GM19324 (cell line): Measurements from ENCODE around the gene MYO1D.
A peak's percentile ranks its signal among the peaks of the same experiment; 100 is the strongest.
"Not testable (repeated sequence)": the region's sequence is repeated elsewhere in the genome, so short reads cannot be mapped to it uniquely, and the experiment has no call there.

Experiments used
- ATAC-seq: cut with Tn5 transposase; IDR thresholded peaks from one replicate; pipeline ENCODE4 v1.9.1; 2021; ENCODE audit warnings: mild to moderate bottlenecking, moderate library complexity; ENCODE audit not compliant: unreplicated experiment, low FRiP score

MYO1D gene

GRCh38 chr17:32896647-32897258 lies 19.8 kb upstream of the MYO1D start:
- no peak for ATAC-seq

GRCh38 chr17:32894245-32894644 lies 17.3 kb upstream of the MYO1D start:
- ATAC-seq, result no peak

- ATAC-seq, result not testable (repeated sequence)
Measured at GRCh38 chr17:32887410-32887809, 10.5 kb upstream of the MYO1D start.

GRCh38 chr17:32886951-32887350 lies 10.0 kb upstream of the MYO1D start:
- ATAC-seq, result not testable (repeated sequence)

GRCh38 chr17:32882734-32883133 lies 5.8 kb upstream of the MYO1D start:
- no peak for ATAC-seq

GRCh38 chr17:32882029-32882428 lies 5.1 kb upstream of the MYO1D start:
- ATAC-seq, result no peak

GRCh38 chr17:32880671-32881453 lies 3.9 kb upstream of the MYO1D start:
- no peak for ATAC-seq

- ATAC-seq, result no peak
Measured at GRCh38 chr17:32879134-32879533, 2.2 kb upstream of the MYO1D start.

GRCh38 chr17:32878211-32878610 lies 1.3 kb upstream of the MYO1D start:
- ATAC-seq, result no peak

GRCh38 chr17:32877164-32877764 lies 340 bp upstream of the MYO1D start:
- ATAC-seq, result peak; percentile 91

GRCh38 chr17:32875923-32876416 lies 954 bp downstream of the MYO1D start:
- no peak for ATAC-seq

GRCh38 chr17:32875230-32875917 lies 1.6 kb downstream of the MYO1D start:
- no peak for ATAC-seq

GRCh38 chr17:32873114-32873513 lies 3.8 kb downstream of the MYO1D start:
- ATAC-seq, result no peak

GRCh38 chr17:32871746-32872145 lies 5.2 kb downstream of the MYO1D start:
- ATAC-seq, result no peak

- no peak for ATAC-seq
Measured at GRCh38 chr17:32870969-32871368, 6.0 kb downstream of the MYO1D start.

- no peak for ATAC-seq
Measured at GRCh38 chr17:32870027-32870670, 6.8 kb downstream of the MYO1D start.

GRCh38 chr17:32869345-32870026 lies 7.4 kb downstream of the MYO1D start:
- no peak for ATAC-seq

- ATAC-seq, result no peak
Measured at GRCh38 chr17:32865141-32865540, 11.8 kb downstream of the MYO1D start.

- no peak for ATAC-seq
Measured at GRCh38 chr17:32863559-32863958, 13.4 kb downstream of the MYO1D start.

GRCh38 chr17:32862940-32863339 lies 14.0 kb downstream of the MYO1D start:
- ATAC-seq, result no peak
